SK-N-SH (cell line): ENCODE results near the gene PRIMPOL. TPM values are rescaled to one million over a fixed set of nuclear protein-coding genes. Genes with fewer than 3 reads are reported as not detected.

Experiments used
- CTCF ChIA-PET: fragments of 300-600, 350-600 bp; formaldehyde crosslinking; extraction: SDS; loops from one replicate; lab custom pipeline; 2021; lab: Yijun Ruan, JAX
- POLR2A ChIA-PET: fragments of 350-600 bp; sonication (Branson Sonifier 250); formaldehyde crosslinking; extraction: SDS; loops from one replicate; lab custom pipeline; 2020; ENCODE audit warnings: antibody characterized with exemption, inconsistent platforms; lab: Yijun Ruan, JAX
- DNase-seq: peaks from one replicate; pipeline ENCODE4 v3.0.0; 2012
- H2AFZ ChIP-seq: fragments of 200-600 bp; sonication (generic); 2 replicates; pipeline ENCODE4 v1.8.1; 2016; ENCODE audit warnings: antibody characterized with exemption, mild to moderate bottlenecking, low read depth
- H3F3A ChIP-seq: fragments of 200-600 bp; sonication (generic); replicated peaks from 2 replicates; pipeline ENCODE3; 2016; ENCODE audit warnings: antibody characterized with exemption, mild to moderate bottlenecking; ENCODE audit not compliant: insufficient read depth
- H3K27ac ChIP-seq, 2 experiments: fragments of 200-500 bp in 1 of 2; fragments of 200-600 bp in 1 of 2; sonication (Bioruptor generic) in 1 of 2; sonication (generic), shearing (Covaris generic) in 1 of 2; 2 replicates each; pipeline versions ENCODE4 v1.5.1 to v1.6.1; 2014 to 2016; ENCODE audit warnings: low read depth in 2 of 2, inconsistent platforms in 1 of 2, low read length in 1 of 2, mild to moderate bottlenecking in 1 of 2, mixed read lengths in 1 of 2
- H3K27me3 ChIP-seq: fragments of 200-600 bp; sonication (generic), shearing (Covaris generic); 2 replicates; pipeline ENCODE4 v1.6.1; 2016; ENCODE audit warnings: mixed run types; ENCODE audit not compliant: insufficient read depth
- H3K36me3 ChIP-seq, 2 experiments: fragments of 200-500 bp in 1 of 2; fragments of 200-600 bp in 1 of 2; sonication (Bioruptor generic) in 1 of 2; sonication (generic) in 1 of 2; replicated peaks in 1 of 2; 2 replicates each; pipeline versions ENCODE3 to v1.5.1; 2014 to 2016; ENCODE audit warnings: low read length in 1 of 2, mild to moderate bottlenecking in 1 of 2; ENCODE audit not compliant: insufficient read depth in 2 of 2, control insufficient read depth in 1 of 2
- H3K4me1 ChIP-seq, 2 experiments: fragments of 200-500 bp in 1 of 2; fragments of 200-600 bp in 1 of 2; sonication (Bioruptor generic) in 1 of 2; sonication (generic), shearing (Covaris generic) in 1 of 2; 2 replicates each; pipeline versions ENCODE4 v1.5.1 to v1.6.1; 2014 to 2016; ENCODE audit warnings: low read depth in 1 of 2, low read length in 1 of 2, mixed run types in 1 of 2; ENCODE audit not compliant: insufficient read depth in 2 of 2, control insufficient read depth in 1 of 2
- H3K4me2 ChIP-seq: fragments of 200-600 bp; sonication (generic), shearing (Covaris generic); 2 replicates; pipeline ENCODE4 v1.6.1; 2017; ENCODE audit warnings: mixed run types
- H3K4me3 ChIP-seq, 2 experiments: fragments of 200-500 bp in 1 of 2; fragments of 200-600 bp in 1 of 2; sonication (Bioruptor generic) in 1 of 2; sonication (generic), shearing (Covaris generic) in 1 of 2; 2 replicates each; pipeline versions ENCODE4 v1.5.1 to v1.8.1; 2014 to 2016; ENCODE audit warnings: low read depth in 2 of 2, inconsistent platforms in 1 of 2, low read length in 1 of 2, mild to moderate bottlenecking in 1 of 2, mixed read lengths in 1 of 2, moderate library complexity in 1 of 2
- H3K79me2 ChIP-seq: fragments of 200-600 bp; sonication (generic); 2 replicates; pipeline ENCODE4 v1.8.1; 2017; ENCODE audit warnings: mild to moderate bottlenecking; ENCODE audit not compliant: insufficient read depth
- H3K9ac ChIP-seq: fragments of 200-600 bp; sonication (generic); 2 replicates; pipeline ENCODE4 v1.6.1; 2017; ENCODE audit warnings: mixed run types
- H3K9me2 ChIP-seq: fragments of 200-600 bp; sonication (generic); 2 replicates; pipeline ENCODE4 v1.6.1; 2017; ENCODE audit warnings: mixed run types
- H3K9me3 ChIP-seq: fragments of 200-600 bp; sonication (generic); 2 replicates; pipeline ENCODE4 v1.6.1; 2017; ENCODE audit warnings: mixed run types, mild to moderate bottlenecking, moderate library complexity
- H4K20me1 ChIP-seq: fragments of 200-600 bp; sonication (generic); 2 replicates; pipeline ENCODE4 v1.6.1; 2017; ENCODE audit warnings: mild to moderate bottlenecking, mixed run types; ENCODE audit not compliant: insufficient read depth
- ELF1 ChIP-seq: IDR thresholded peaks from 2 replicates; pipeline ENCODE4 v1.4.0; 2012
- EP300 ChIP-seq, 2 experiments: IDR thresholded peaks; 2 replicates each; pipeline versions ENCODE4 v1.4.0 to v1.6.1; 2012; ENCODE audit warnings: borderline replicate concordance in 1 of 2, low read depth in 1 of 2, low read length in 1 of 2
- EZH2phosphoT487 ChIP-seq: fragments of 200-600 bp; sonication (generic); IDR thresholded peaks from 2 replicates; pipeline ENCODE4 v1.6.1; 2017; ENCODE audit warnings: low read depth, mixed run types, mild to moderate bottlenecking, antibody characterized with exemption, moderate library complexity, borderline replicate concordance
- FOSL2 ChIP-seq: IDR thresholded peaks from 2 replicates; pipeline ENCODE4 v1.4.0; 2012; ENCODE audit warnings: low read depth, mild to moderate bottlenecking, moderate library complexity, borderline replicate concordance
- FOXJ3 ChIP-seq: sonication (generic); formaldehyde crosslinking; IDR thresholded peaks from 2 replicates; pipeline ENCODE4 v1.5.1; 2020; ENCODE audit warnings: mild to moderate bottlenecking, missing genetic modification reagents
- GATA2 ChIP-seq: sonication (generic); formaldehyde crosslinking; IDR thresholded peaks from 2 replicates; pipeline ENCODE4 v1.5.0; 2020; ENCODE audit warnings: mild to moderate bottlenecking, missing genetic modification reagents
- JUND ChIP-seq: IDR thresholded peaks from 2 replicates; pipeline ENCODE4 v1.4.0; 2012
- MEF2A ChIP-seq: IDR thresholded peaks from 2 replicates; pipeline ENCODE4 v1.4.0; 2012; ENCODE audit warnings: low read depth, borderline replicate concordance
- MXI1 ChIP-seq: IDR thresholded peaks from 2 replicates; pipeline ENCODE4 v1.6.1; 2012; ENCODE audit warnings: mild to moderate bottlenecking, low read depth, low read length, improper control_type of control experiment
- NFIC ChIP-seq: IDR thresholded peaks from 2 replicates; pipeline ENCODE4 v1.4.0; 2012; ENCODE audit warnings: borderline replicate concordance
- POLR2AphosphoS5 ChIP-seq: IDR thresholded peaks from 2 replicates; pipeline ENCODE4 v1.6.1; 2012; ENCODE audit warnings: low read depth, low read length
- RAD21 ChIP-seq: IDR thresholded peaks from 2 replicates; pipeline ENCODE4 v1.6.1; 2012; ENCODE audit warnings: mild to moderate bottlenecking, low read length
- RCOR1 ChIP-seq: fragments of 150-350 bp; IDR thresholded peaks from 2 replicates; pipeline ENCODE4 v1.6.1; 2017; ENCODE audit warnings: antibody characterized with exemption, low read length
- RFX5 ChIP-seq: IDR thresholded peaks from 2 replicates; pipeline ENCODE4 v1.6.1; 2012; ENCODE audit warnings: mild to moderate bottlenecking, improper control_type of control experiment, low read length
- SIN3A ChIP-seq: IDR thresholded peaks from 2 replicates; pipeline ENCODE4 v1.6.1; 2012; ENCODE audit warnings: low read depth, mild to moderate bottlenecking, low read length, moderate library complexity, borderline replicate concordance
- SMC3 ChIP-seq: IDR thresholded peaks from 2 replicates; pipeline ENCODE4 v1.6.1; 2012; ENCODE audit warnings: low read depth, low read length, improper control_type of control experiment
- TAF1 ChIP-seq: IDR thresholded peaks from 2 replicates; pipeline ENCODE4 v1.6.1; 2012; ENCODE audit warnings: low read depth, mild to moderate bottlenecking, low read length, moderate library complexity, borderline replicate concordance
- TCF12 ChIP-seq: IDR thresholded peaks from 2 replicates; pipeline ENCODE4 v1.4.0; 2012
- WGBS: methylation state at CpG from one replicate; pipeline ENCODE4 v1.1.6; 2017; ENCODE audit warnings: low lambda C conversion rate; 5-methylcytosine and 5-hydroxymethylcytosine counted together
- polyA plus RNA-seq, 3 experiments: library from polyadenylated mRNA; depleted of rRNA; stranded (reverse); fragments of >200 nt; gene quantifications; 2 replicates each; pipeline ENCODE4 v1.2.3, GENCODE V29; 2012
- TF ChIP-seq, protein P1 (sequence below): IDR thresholded peaks from 2 replicates; pipeline ENCODE4 v1.4.0; 2012; ENCODE audit warnings: low read depth, borderline replicate concordance
- TF ChIP-seq, protein P2 (sequence below): IDR thresholded peaks from 2 replicates; pipeline ENCODE4; 2012

PRIMPOL gene
- polyA plus RNA-seq, 1 of the 3 experiments (the other 2 are of a cell fraction), result 8.0 TPM

DNA sequence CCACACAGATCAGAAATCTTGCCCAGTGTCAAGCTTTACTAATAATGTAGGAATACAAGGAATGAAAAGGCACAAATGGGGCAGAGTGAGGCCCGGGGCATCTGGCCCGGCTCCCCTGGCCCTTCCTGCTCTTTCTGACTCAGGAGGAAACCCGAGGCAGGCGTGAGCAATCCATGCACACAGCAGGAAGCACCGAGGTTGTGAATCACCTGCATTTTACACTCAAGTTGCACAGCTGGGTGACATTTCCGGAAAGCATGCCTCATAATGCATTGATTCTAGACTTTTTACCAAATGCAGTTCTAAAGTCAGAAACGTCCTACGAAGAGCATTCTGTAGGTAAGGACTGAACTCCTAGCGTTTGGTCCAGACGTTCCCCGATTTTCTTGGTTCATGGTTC, 38.9 kb downstream of the PRIMPOL start (continued):
- no peak for TF ChIP-seq FOXJ3
- no peak for TF ChIP-seq MXI1
- TF ChIP-seq JUND, result peak; percentile 64; the same call in 1 of the 2 replicates
- no peak for TF ChIP-seq MEF2A
- TF ChIP-seq GATA2 (CRISPR knock-in tag), result no peak
- no peak for TF ChIP-seq EZH2phosphoT487
- peak; percentile 28 to 67; a peak in 1 of 4 replicates for TF ChIP-seq EP300 (IDR thresholded peaks at IDR 0.05; ENCODE audit: borderline replicate concordance in 1 of 2, low read depth in 1 of 2, low read length in 1 of 2)
- no peak for TF ChIP-seq TAF1
- TF ChIP-seq RAD21, result no peak
- TF ChIP-seq TCF12, result peak; percentile 83
- no peak for TF ChIP-seq SMC3
- TF ChIP-seq NFIC, result peak; percentile 13; the same call in 1 of the 2 replicates

- TF ChIP-seq ELF1 (no peak), MXI1 (no peak), FOSL2 (no peak), TAF1 (no peak), JUND (no peak), EZH2phosphoT487 (no peak), POLR2AphosphoS5 (no peak), RFX5 (no peak), SIN3A (no peak), SMC3 (no peak), RCOR1 (no peak)
- TF ChIP-seq, protein P1, sequence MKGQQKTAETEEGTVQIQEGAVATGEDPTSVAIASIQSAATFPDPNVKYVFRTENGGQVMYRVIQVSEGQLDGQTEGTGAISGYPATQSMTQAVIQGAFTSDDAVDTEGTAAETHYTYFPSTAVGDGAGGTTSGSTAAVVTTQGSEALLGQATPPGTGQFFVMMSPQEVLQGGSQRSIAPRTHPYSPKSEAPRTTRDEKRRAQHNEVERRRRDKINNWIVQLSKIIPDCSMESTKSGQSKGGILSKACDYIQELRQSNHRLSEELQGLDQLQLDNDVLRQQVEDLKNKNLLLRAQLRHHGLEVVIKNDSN, result no peak
- TF ChIP-seq, protein P2, sequence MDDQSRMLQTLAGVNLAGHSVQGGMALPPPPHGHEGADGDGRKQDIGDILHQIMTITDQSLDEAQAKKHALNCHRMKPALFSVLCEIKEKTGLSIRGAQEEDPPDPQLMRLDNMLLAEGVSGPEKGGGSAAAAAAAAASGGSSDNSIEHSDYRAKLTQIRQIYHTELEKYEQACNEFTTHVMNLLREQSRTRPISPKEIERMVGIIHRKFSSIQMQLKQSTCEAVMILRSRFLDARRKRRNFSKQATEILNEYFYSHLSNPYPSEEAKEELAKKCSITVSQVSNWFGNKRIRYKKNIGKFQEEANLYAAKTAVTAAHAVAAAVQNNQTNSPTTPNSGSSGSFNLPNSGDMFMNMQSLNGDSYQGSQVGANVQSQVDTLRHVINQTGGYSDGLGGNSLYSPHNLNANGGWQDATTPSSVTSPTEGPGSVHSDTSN, result no peak
- Histone ChIP-seq H3K4me3 (no peak overlapping the region), H3K27ac (no peak overlapping the region), H3K9me2 (no peaks in the 10 kb centered on the region), H3K9ac (no peak overlapping the region), H3K4me2 (no peak overlapping the region), H3K36me3 (peaks cover 16 to 21% of the 10 kb centered on the region in 2 experiments), H3K9me3 (no peaks in the 10 kb centered on the region; the same call in 1 of the 2 replicates), H2AFZ (no peak overlapping the region), H4K20me1 (no peaks in the 10 kb centered on the region), H3K79me2 (no peaks in the 10 kb centered on the region), H3F3A (peaks cover 10% of the 10 kb centered on the region), H3K27me3 (no peaks in the 10 kb centered on the region), H3K4me1 (peaks cover 0 to 12% of the 10 kb centered on the region in 2 experiments; a peak in 2 of 4 replicates)
- POLR2A ChIA-PET, result no interaction called here
- CTCF ChIA-PET, result no interaction called here
- 58% methylated on average over 5 of the region's 5 CpGs for WGBS
- DNase-seq, result no peak
Observed at GRCh38 chr4:184689681-184690080, 40.1 kb downstream of the PRIMPOL start.
